IPS-18c (cell line): ENCODE measurements around the gene FGFR3.
"Not testable (repeated sequence)": the region's sequence is repeated elsewhere in the genome, so short reads cannot be mapped to it uniquely, and the experiment has no call there.

Experiments used
- H3K4me3 ChIP-seq: 2 replicates; pipeline ENCODE4 v1.7.0; 2013; ENCODE audit warnings: low read depth, mild to moderate bottlenecking, low read length, moderate library complexity; ENCODE audit not compliant: insufficient read depth
- H3K9me3 ChIP-seq: one replicate; pipeline ENCODE4 v1.6.1; 2013; ENCODE audit warnings: mild to moderate bottlenecking, low read length, moderate library complexity; ENCODE audit not compliant: control insufficient read depth, insufficient read depth

The FGFR3 gene

GRCh38 chr4:1833307-1834046, 40.4 kb downstream of the FGFR3 start:
- peaks cover 3% of the 10 kb centered on the region for H3K9me3 ChIP-seq
- H3K4me3 ChIP-seq = no peak overlapping the region

GRCh38 chr4:1834047-1834775, 41.1 kb downstream of the FGFR3 start:
- Histone ChIP-seq H3K9me3 (peaks cover 3% of the 10 kb centered on the region), H3K4me3 (no peak overlapping the region)

- not testable (repeated sequence) for H3K9me3 ChIP-seq, H3K4me3 ChIP-seq
These were observed 42.7 kb downstream of the FGFR3 start for GRCh38 chr4:1835836-1836235.

GRCh38 chr4:1836650-1837049, 43.6 kb downstream of the FGFR3 start:
- Histone ChIP-seq H3K9me3 (no peaks in the 10 kb centered on the region), H3K4me3 (no peak overlapping the region)

GRCh38 chr4:1837069-1837468, 44.0 kb downstream of the FGFR3 start:
- Histone ChIP-seq H3K9me3 (no peaks in the 10 kb centered on the region), H3K4me3 (no peak overlapping the region)

GRCh38 chr4:1839282-1839681, 46.2 kb downstream of the FGFR3 start:
- Histone ChIP-seq H3K9me3 (no peaks in the 10 kb centered on the region), H3K4me3 (no peak overlapping the region)

GRCh38 chr4:1841201-1841886, 48.3 kb downstream of the FGFR3 start:
- H3K9me3 ChIP-seq = no peaks in the 10 kb centered on the region
- no peak overlapping the region for H3K4me3 ChIP-seq

GRCh38 chr4:1841887-1842210, 48.8 kb downstream of the FGFR3 start:
- Histone ChIP-seq H3K9me3 (no peaks in the 10 kb centered on the region), H3K4me3 (no peak overlapping the region)

GRCh38 chr4:1842339-1842895, 49.3 kb downstream of the FGFR3 start:
- no peak overlapping the region for H3K4me3 ChIP-seq
- no peaks in the 10 kb centered on the region for H3K9me3 ChIP-seq

GRCh38 chr4:1842993-1843448, 49.9 kb downstream of the FGFR3 start:
- no peaks in the 10 kb centered on the region for H3K9me3 ChIP-seq

GRCh38 chr4:1843852-1844251, 50.8 kb downstream of the FGFR3 start:
- Histone ChIP-seq H3K4me3 (no peak overlapping the region), H3K9me3 (no peaks in the 10 kb centered on the region)

More at GRCh38 chr4:1842993-1843448, 49.9 kb downstream of the FGFR3 start:
- no peak overlapping the region for H3K4me3 ChIP-seq

GRCh38 chr4:1844618-1845017, 51.5 kb downstream of the FGFR3 start:
- not testable (repeated sequence) for H3K4me3 ChIP-seq

GRCh38 chr4:1846580-1846979, 53.5 kb downstream of the FGFR3 start:
- H3K9me3 ChIP-seq = no peaks in the 10 kb centered on the region
- H3K4me3 ChIP-seq = no peak overlapping the region

More at GRCh38 chr4:1844618-1845017, 51.5 kb downstream of the FGFR3 start:
- not testable (repeated sequence) for H3K9me3 ChIP-seq

GRCh38 chr4:1850276-1850675, 57.2 kb downstream of the FGFR3 start:
- H3K9me3 ChIP-seq = no peaks in the 10 kb centered on the region

GRCh38 chr4:1851160-1851559, 58.1 kb downstream of the FGFR3 start:
- Histone ChIP-seq H3K9me3 (no peaks in the 10 kb centered on the region), H3K4me3 (no peak overlapping the region)

More at GRCh38 chr4:1850276-1850675, 57.2 kb downstream of the FGFR3 start:
- no peak overlapping the region for H3K4me3 ChIP-seq

GRCh38 chr4:1851575-1852410, 58.7 kb downstream of the FGFR3 start:
- H3K9me3 ChIP-seq = no peaks in the 10 kb centered on the region
- no peak overlapping the region for H3K4me3 ChIP-seq
